ENCODE measurements around the gene RCBTB2.

DNA sequence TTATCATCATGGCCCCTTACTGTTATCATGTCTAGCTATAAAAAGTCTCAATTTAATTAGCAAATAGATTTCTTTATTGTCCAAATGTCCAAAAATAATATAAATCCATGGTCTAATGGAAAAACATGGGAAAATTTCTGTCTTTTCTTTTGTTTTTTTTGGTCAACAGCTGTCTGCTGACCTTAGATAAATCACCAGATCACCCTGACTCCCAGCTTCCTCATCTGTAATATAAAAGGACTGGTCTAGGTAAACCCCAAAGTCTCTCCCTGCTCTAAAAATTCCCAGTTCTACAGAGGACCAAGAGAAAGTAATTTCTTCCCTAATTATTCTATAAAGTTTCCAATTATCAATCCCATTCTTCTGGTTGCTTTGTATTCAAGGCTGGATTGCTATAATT lies 30.7 kb upstream of the RCBTB2 start:
- TF ChIP-seq POLR2A (IDR thresholded peaks at IDR 0.05; ENCODE audit: low read depth, low read length): no peak
- no peak for TF ChIP-seq POLR2AphosphoS5 (IDR thresholded peaks at IDR 0.05; ENCODE audit: low read depth, low read length)
- TF ChIP-seq TAF1 (IDR thresholded peaks at IDR 0.05; ENCODE audit: borderline replicate concordance, low read depth, low read length): no peak

Data from GM12892 (cell line).